HepG2 (cell line): ENCODE measurements around the gene COMMD1. TPM values are rescaled to one million over a fixed set of nuclear protein-coding genes. Genes with fewer than 3 reads are reported as not detected.

Experiments
- ATAC-seq: fragments of 200-7000 bp; cut with Tn5 transposase; 3 replicates; pipeline ENCODE4 v1.9.1; 2020; ENCODE audit warnings: mild to moderate bottlenecking, moderate library complexity
- BruUV-seq: library from RNA; stranded (reverse); fragments of 400-500 nt; replicated peaks from 2 replicates; lab custom pipeline; 2021; lab: Mats Ljungman, UMichigan
- CTCF ChIA-PET: fragments of 300-600 bp; formaldehyde crosslinking; extraction: SDS; loops from one replicate; lab custom pipeline; 2021; ENCODE audit warnings: low total read pairs, inconsistent platforms, low intra/inter-chr PET ratio; lab: Yijun Ruan, JAX
- POLR2A ChIA-PET: fragments of 350-600 bp; sonication (Branson Sonifier 250); formaldehyde crosslinking; loops from one replicate; lab custom pipeline; 2020; ENCODE audit warnings: antibody characterized with exemption, inconsistent platforms; lab: Yijun Ruan, JAX
- DNase-seq: peaks from one replicate; pipeline ENCODE4 v3.0.0-alpha.2; 2015; ENCODE audit warnings: low spot score
- FAIRE-seq: peaks from 3 replicates; lab custom pipeline; 2011; peaks lifted over from hg19 to GRCh38; lab: Jason Lieb, UNC
- H2AFZ ChIP-seq: one replicate; pipeline ENCODE4 v1.6.1; 2011; ENCODE audit warnings: low read length, inconsistent platforms
- H3K27ac ChIP-seq: fragments of 300-600 bp; 3 replicates; pipeline ENCODE4 v1.8.0; 2011; ENCODE audit warnings: mixed run types, mild to moderate bottlenecking, mixed read lengths, low read length, inconsistent platforms; ENCODE audit not compliant: insufficient read depth; ENCODE audit errors: extremely low read length
- H3K27me3 ChIP-seq, 2 experiments: fragments of 200-600 bp in 1 of 2; 2 replicates in 1 of 2; 3 replicates in 1 of 2; pipeline versions ENCODE4 v1.6.0 to v1.8.0; 2011; ENCODE audit warnings: low read length in 2 of 2, mild to moderate bottlenecking in 2 of 2, moderate library complexity in 2 of 2, inconsistent platforms in 1 of 2; ENCODE audit not compliant: insufficient read depth in 2 of 2, control insufficient read depth in 1 of 2
- H3K36me3 ChIP-seq, 2 experiments: fragments of 200-600 bp in 1 of 2; replicated peaks in 1 of 2; 2 replicates in 1 of 2; 3 replicates in 1 of 2; pipeline versions ENCODE4 v1.5.1 to v1.8.0; 2011; ENCODE audit warnings: low read length in 2 of 2, inconsistent platforms in 1 of 2; ENCODE audit not compliant: insufficient read depth in 2 of 2, control insufficient read depth in 1 of 2
- H3K4me1 ChIP-seq: 2 replicates; pipeline ENCODE4 v1.5.1; 2012; ENCODE audit warnings: low read length, inconsistent platforms; ENCODE audit not compliant: insufficient read depth
- H3K4me2 ChIP-seq: 2 replicates; pipeline ENCODE4 v1.6.0; 2011; ENCODE audit warnings: low read depth, low read length, inconsistent platforms
- H3K4me3 ChIP-seq, 3 experiments: fragments of 200-600 bp in 1 of 3; sonication (generic), shearing (Covaris generic) in 1 of 3; replicated peaks in 1 of 3; 2 replicates each; pipeline ENCODE4 v1.5.1; 2011 to 2016; ENCODE audit warnings: low read length in 3 of 3, inconsistent platforms in 2 of 3, low read depth in 2 of 3, mild to moderate bottlenecking in 2 of 3, control low read depth in 1 of 3, mixed read lengths in 1 of 3; ENCODE audit not compliant: insufficient read depth in 1 of 3
- H3K79me2 ChIP-seq: one replicate; pipeline ENCODE4 v1.6.1; 2011; ENCODE audit warnings: low read length, inconsistent platforms; ENCODE audit not compliant: insufficient read depth
- H3K9ac ChIP-seq: 2 replicates; pipeline ENCODE4 v1.6.0; 2011; ENCODE audit warnings: mild to moderate bottlenecking, low read depth, low read length, inconsistent platforms; ENCODE audit not compliant: insufficient read depth
- H3K9me3 ChIP-seq: 2 replicates; pipeline ENCODE4 v1.5.1; 2012; ENCODE audit warnings: mild to moderate bottlenecking, low read length
- H4K20me1 ChIP-seq: 2 replicates; pipeline ENCODE4 v1.6.0; 2011; ENCODE audit warnings: inconsistent platforms, mild to moderate bottlenecking, low read length, moderate library complexity; ENCODE audit not compliant: insufficient read depth
- ATRX ChIP-seq: sonication (generic); formaldehyde crosslinking; IDR thresholded peaks from 2 replicates; pipeline ENCODE4 v1.4.0; 2020; ENCODE audit warnings: missing genetic modification reagents, borderline replicate concordance
- BCLAF1 ChIP-seq: fragments of 450-650 bp; IDR thresholded peaks from 2 replicates; pipeline ENCODE4 v1.6.1; 2017; ENCODE audit warnings: mild to moderate bottlenecking
- CEBPZ ChIP-seq: IDR thresholded peaks from 2 replicates; pipeline ENCODE4 v1.6.1; 2012; ENCODE audit warnings: low read length, improper control_type of control experiment
- HOXA7 ChIP-seq: sonication (generic); formaldehyde crosslinking; IDR thresholded peaks from 2 replicates; pipeline ENCODE4 v1.8.1; 2022; ENCODE audit warnings: mild to moderate bottlenecking, missing genetic modification reagents, moderate library complexity
- KAT2B ChIP-seq: fragments of 150-350 bp; IDR thresholded peaks from 2 replicates; pipeline ENCODE4 v1.6.1; 2014; ENCODE audit warnings: low read depth, low read length, borderline replicate concordance
- RAD21 ChIP-seq: fragments of 450-650 bp; formaldehyde crosslinking; IDR thresholded peaks from 2 replicates; pipeline ENCODE4 v1.5.0; 2020; ENCODE audit warnings: mild to moderate bottlenecking
- SRY ChIP-seq: sonication (generic); formaldehyde crosslinking; IDR thresholded peaks from 2 replicates; pipeline ENCODE4 v1.8.0; 2022; ENCODE audit warnings: mild to moderate bottlenecking, missing genetic modification reagents
- TBL1XR1 ChIP-seq: fragments of 150-350 bp; IDR thresholded peaks from 2 replicates; pipeline ENCODE4 v1.6.1; 2014; ENCODE audit warnings: borderline replicate concordance, low read length; ENCODE audit not compliant: partially characterized antibody
- TFE3 ChIP-seq: IDR thresholded peaks from 2 replicates; pipeline ENCODE4 v1.6.1; 2016
- YEATS4 ChIP-seq: sonication (generic); formaldehyde crosslinking; IDR thresholded peaks from 2 replicates; pipeline ENCODE4 v1.4.0; 2020; ENCODE audit warnings: missing genetic modification reagents, borderline replicate concordance
- YY1 ChIP-seq: IDR thresholded peaks from 2 replicates; pipeline ENCODE4 v1.6.1; 2011; ENCODE audit warnings: low read length, low read depth, moderate library complexity, mild to moderate bottlenecking; ENCODE audit not compliant: insufficient read depth, insufficient replicate concordance
- ZNF18 ChIP-seq: sonication (generic); formaldehyde crosslinking; IDR thresholded peaks from 2 replicates; pipeline ENCODE4 v1.8.0; 2022; ENCODE audit warnings: mild to moderate bottlenecking, missing genetic modification reagents; ENCODE audit not compliant: insufficient replicate concordance
- ZNF839 ChIP-seq: sonication (generic); formaldehyde crosslinking; IDR thresholded peaks from 2 replicates; pipeline ENCODE4 v1.4.0; 2020; ENCODE audit warnings: missing genetic modification reagents, mild to moderate bottlenecking, borderline replicate concordance
- WGBS: methylation state at CpG from one replicate; pipeline ENCODE4 v1.1.6; 2017; ENCODE audit warnings: low lambda C conversion rate; 5-methylcytosine and 5-hydroxymethylcytosine counted together
- in situ Hi-C: cut with HindIII; loops from 2 replicates; pipeline ENCODE4 v1.10.0; 2017; ENCODE audit warnings: low pct_unique_long_range_greater_than_20kb; ENCODE audit not compliant: extremely low pct_ligation_motif_present
- intact Hi-C: fragments of 100-400 bp; cut with micrococcal nuclease; formaldehyde crosslinking; loops from one replicate; pipeline ENCODE4 v1.10.0; 2022; ENCODE audit not compliant: unreplicated experiment
- polyA plus RNA-seq, 8 experiments: library from polyadenylated mRNA; depleted of rRNA in 3 of 8; stranded (reverse) in 7 of 8; unstranded in 1 of 8; fragments of >200 nt; fragmentation: Illumina TruSeq in 4 of 8; extraction: Trizol in 4 of 8; gene quantifications; 2 replicates each; pipeline versions ENCODE4 v1.2.1 to v1.2.3, GENCODE V29; 2011 to 2016; ENCODE audit warnings: low read depth in 4 of 8, missing spikeins in 1 of 8, mixed read lengths in 1 of 8; ENCODE audit not compliant: insufficient read depth in 1 of 8
- total RNA-seq, 5 experiments: library from RNA; depleted of rRNA; stranded (reverse); fragments of >200 nt; fragmentation: Illumina TruSeq; extraction: Trizol; gene quantifications; 2 replicates each; pipeline ENCODE4 v1.2.3, GENCODE V29; 2016; ENCODE audit warnings: low read depth in 1 of 5

The COMMD1 gene
- total and polyA plus RNA-seq, 2 of the 13 experiments (the other 11 are each of a cell fraction or from before 2014, with no cell fraction given), result 25.7 to 105 TPM

- H3K36me3 ChIP-seq, result peaks cover 6 to 18% of the 10 kb centered on the region in 2 experiments
- no TSS peak for BruUV-seq
- no peaks in the 10 kb centered on the region; a peak in 1 of 5 replicates for H3K27me3 ChIP-seq
- peak within 1 kb of the TSS; percentile 78 to 99 (median 98) for H3K4me3 ChIP-seq
- peaks cover 26% of the 10 kb centered on the region for H4K20me1 ChIP-seq
- H3K27ac ChIP-seq, result peak within 1 kb of the TSS; percentile 92
- peaks cover 32% of the 10 kb centered on the region for H3K4me1 ChIP-seq
- peaks cover 41% of the 10 kb centered on the region for H3K79me2 ChIP-seq
- peak within 1 kb of the TSS; percentile 98 for H3K9ac ChIP-seq
- in situ Hi-C loops (no loop called here), intact Hi-C loops (loop anchor here (2.0 to 5.0 kb wide), 2 partner anchors 34 to 351 kb away; partner anchors contain the start of genes FAM161A and XPO1)
- POLR2A ChIA-PET, result no interaction called here
- ATAC-seq (peak; percentile 88), DNase-seq (peak; percentile 83), FAIRE-seq (peak; percentile 40)
- 2% methylated on average over 53 of the region's 74 CpGs for WGBS
- CTCF ChIA-PET, result no interaction called here
- no peaks in the 10 kb centered on the region for H3K9me3 ChIP-seq
- peak within 1 kb of the TSS; percentile 92 for H3K4me2 ChIP-seq
- peak within 1 kb of the TSS; percentile 20 for H2AFZ ChIP-seq
- TF ChIP-seq ZNF839 (CRISPR knock-in tag), result 0 out of 2 replicates have a peak, but pooled peaks have one; percentile 24
- peak; percentile 99 for TF ChIP-seq YEATS4 (CRISPR knock-in tag)
- no peak for TF ChIP-seq CEBPZ
- no peak for TF ChIP-seq ZNF18 (CRISPR knock-in tag)
- TF ChIP-seq RAD21, result peak; percentile 64
- no peak for TF ChIP-seq BCLAF1
- TF ChIP-seq TFE3, result no peak; the same call in 1 of the 2 replicates
- peak; percentile 82 for TF ChIP-seq TBL1XR1
- TF ChIP-seq ATRX (CRISPR knock-in tag), result no peak
- peak; percentile 83 for TF ChIP-seq YY1
- TF ChIP-seq SRY (CRISPR knock-in tag), result 0 out of 2 replicates have a peak, but pooled peaks have one; percentile 68
- no peak for TF ChIP-seq HOXA7 (CRISPR knock-in tag)
- TF ChIP-seq KAT2B, result 0 out of 2 replicates have a peak, but pooled peaks have one; percentile 33
Observed at GRCh38 chr2:61888267-61889055, 17.0 kb upstream of the COMMD1 start, which contains the start of gene CCT4. TSS of gene CCT4 (minus strand) at chr2:61888656. CDS start at chr2:61888507, 149 bp downstream.
